Transverse colon (tissue), 4 donors: ENCODE measurements around the gene PPP1R13B. TPM values are rescaled to one million over a fixed set of nuclear protein-coding genes. Genes with fewer than 3 reads are reported as not detected.

Experiments
- DNase-seq: peaks from one replicate; pipeline ENCODE4 v3.0.0-alpha.2; 2019
- H3K27ac ChIP-seq, 4 donors: fragments of 200-600 bp; sonication (generic); 2 replicates each; pipeline ENCODE4 v1.5.1; 2016 to 2018; ENCODE audit warnings: inconsistent platforms in 4 of 4
- H3K27me3 ChIP-seq: fragments of 200-600 bp; sonication (generic); 2 replicates; pipeline ENCODE4 v1.5.1; 2017; ENCODE audit warnings: inconsistent platforms
- H3K36me3 ChIP-seq, 4 donors: fragments of 200-600 bp; sonication (generic); 2 replicates each; pipeline ENCODE4 v1.5.1; 2017 to 2019; ENCODE audit warnings: inconsistent platforms in 4 of 4
- H3K4me1 ChIP-seq, 4 donors: fragments of 200-600 bp; sonication (generic); 2 replicates each; pipeline ENCODE4 v1.5.1; 2017 to 2020; ENCODE audit warnings: inconsistent platforms in 4 of 4
- H3K4me3 ChIP-seq, 4 donors: fragments of 200-600 bp; sonication (generic); 1 replicate in 1 of 4; 2 replicates in 3 of 4; pipeline versions ENCODE4 v1.5.1 to v1.6.1; 2017 to 2019; ENCODE audit warnings: inconsistent platforms in 4 of 4
- H3K9me3 ChIP-seq, 2 donors: fragments of 200-600 bp; sonication (generic); 2 replicates each; pipeline ENCODE4 v1.5.1; 2017 to 2019; ENCODE audit warnings: inconsistent platforms in 2 of 2
- CTCF ChIP-seq, 5 experiments: fragments of 200-600 bp in 3 of 5; fragments of 450-650 bp in 2 of 5; sonication (generic) in 3 of 5; IDR thresholded peaks; 1 replicate in 2 of 5; 2 replicates in 3 of 5; pipeline ENCODE4 v1.5.1; 2016 to 2017; ENCODE audit warnings: antibody characterized with exemption in 5 of 5, inconsistent platforms in 3 of 5, mild to moderate bottlenecking in 2 of 5, moderate library complexity in 1 of 5
- EP300 ChIP-seq: sonication (generic); formaldehyde crosslinking; IDR thresholded peaks from one replicate; pipeline ENCODE4 v1.6.1; 2017; ENCODE audit warnings: antibody characterized with exemption, low read depth
- POLR2A ChIP-seq: fragments of 450-650 bp; IDR thresholded peaks from one replicate; pipeline ENCODE4 v1.6.1; 2016; ENCODE audit warnings: antibody characterized with exemption, mild to moderate bottlenecking, moderate library complexity
- POLR2AphosphoS5 ChIP-seq, 3 donors: sonication (generic); formaldehyde crosslinking; IDR thresholded peaks; one replicate each; pipeline ENCODE4 v1.6.1; 2016; ENCODE audit warnings: antibody characterized with exemption in 3 of 3
- WGBS, 2 donors: methylation state at CpG; one replicate each; pipeline ENCODE4 v1.1.5; 2018; ENCODE audit warnings: low coverage in 1 of 2; 5-methylcytosine and 5-hydroxymethylcytosine counted together
- in situ Hi-C, 4 donors: fragments of 200-750 bp; cut with MboI; loops; one replicate each; pipeline versions ENCODE4 v1.15.0 to v1.15.1; 2017; ENCODE audit warnings: low sequenced_read_pairs in 3 of 4, low pct_ligation_motif_present in 1 of 4, low pct_unique_long_range_greater_than_20kb in 1 of 4
- intact Hi-C: fragments of 100-400 bp; cut with DNase I; formaldehyde crosslinking; loops from one replicate; pipeline ENCODE4 v1.15.1; 2023; ENCODE audit warnings: low total_unique reads
- total RNA-seq, 4 donors: library from RNA; depleted of rRNA; stranded (reverse); fragments of >200 nt; gene quantifications; one replicate each; pipeline ENCODE4 v1.1.0, GENCODE V29; 2016

PPP1R13B gene
- total RNA-seq, 4 donors from 2014 or later, result 31.0 to 109 (median 42.0) TPM

GRCh38 chr14:103702497-103703432, 144.6 kb downstream of the PPP1R13B start:
- no peak for DNase-seq
- intact Hi-C loops, result no loop called here
- Histone ChIP-seq H3K27me3 (no peaks in the 10 kb centered on the region), H3K9me3 (no peaks in the 10 kb centered on the region), H3K36me3 (peaks cover 0 to 3% (median 0%) of the 10 kb centered on the region in 4 donors), H3K4me1 (peaks cover 12 to 13% (median 13%) of the 10 kb centered on the region in 4 donors), H3K4me3 (no peak overlapping the region), H3K27ac (no peak overlapping the region)
- TF ChIP-seq POLR2A (no peak), POLR2AphosphoS5 (IDR thresholded peaks at IDR 0.05) (no peak), EP300 (no peak), CTCF (IDR thresholded peaks at IDR 0.05) (no peak)
- WGBS, 2 donors, result 89% methylated on average over 29 of the region's 29 CpGs; no CpG with 5 or more reads in 1 of the 2 donors
- in situ Hi-C loops, result no loop called here

- in situ Hi-C loops (no loop called here), intact Hi-C loops (no loop called here)
- no peaks in the 10 kb centered on the region for H3K27me3 ChIP-seq
- no peaks in the 10 kb centered on the region for H3K9me3 ChIP-seq
- H3K36me3 ChIP-seq, result peaks cover 0 to 3% (median 0%) of the 10 kb centered on the region in 4 donors
- H3K4me1 ChIP-seq, result peaks cover 16 to 20% (median 19%) of the 10 kb centered on the region in 4 donors
- no peak for DNase-seq
- H3K27ac ChIP-seq, result no peak overlapping the region
- no peak overlapping the region for H3K4me3 ChIP-seq
- no peak for TF ChIP-seq CTCF (IDR thresholded peaks at IDR 0.05)
- TF ChIP-seq POLR2AphosphoS5 (IDR thresholded peaks at IDR 0.05), result no peak
- TF ChIP-seq POLR2A, result no peak
- no peak for TF ChIP-seq EP300
- WGBS, 2 donors, result 83% methylated on average over 5 of the region's 5 CpGs; no CpG with 5 or more reads in 1 of the 2 donors
Observed at GRCh38 chr14:103702095-103702494, 145.3 kb downstream of the PPP1R13B start.

- in situ Hi-C loops (no loop called here), intact Hi-C loops (no loop called here)
- no peak overlapping the region for H3K27ac ChIP-seq
- DNase-seq, result peak; percentile 9
- WGBS, 2 donors, result 84 to 100% methylated on average over 1 to 20 of the region's 21 CpGs
- TF ChIP-seq CTCF (IDR thresholded peaks at IDR 0.05) (no peak), POLR2AphosphoS5 (IDR thresholded peaks at IDR 0.05) (no peak), POLR2A (no peak), EP300 (no peak)
- no peaks in the 10 kb centered on the region for H3K27me3 ChIP-seq
- H3K4me1 ChIP-seq, result peaks cover 21 to 31% (median 29%) of the 10 kb centered on the region in 4 donors
- no peaks in the 10 kb centered on the region for H3K9me3 ChIP-seq
- H3K36me3 ChIP-seq, result peaks cover 0 to 3% (median 0%) of the 10 kb centered on the region in 4 donors
- H3K4me3 ChIP-seq, result no peak overlapping the region
Observed at GRCh38 chr14:103700753-103701490, 146.5 kb downstream of the PPP1R13B start.
